Adrenal gland (tissue), 12 donors: ENCODE measurements around the gene MCTP1. TPM values are rescaled to one million over a fixed set of nuclear protein-coding genes. Genes with fewer than 3 reads are reported as not detected.

Experiments used
- DNase-seq, 7 donors: peaks; one replicate each; pipeline ENCODE4 v3.0.0-alpha.2; 2019 to 2020
- H3K27ac ChIP-seq, 5 donors: fragments of 200-600 bp; sonication (generic) in 4 of 5; 1 replicate in 3 of 5; 2 replicates in 2 of 5; pipeline versions ENCODE4 v1.5.1 to v1.8.0; 2016 to 2020; ENCODE audit warnings: mild to moderate bottlenecking in 1 of 5
- H3K27me3 ChIP-seq: fragments of 200-600 bp; 2 replicates; pipeline ENCODE4 v1.8.0; 2021
- H3K36me3 ChIP-seq, 2 donors: fragments of 200-600 bp; replicated peaks in 1 of 2; 1 replicate in 1 of 2; 2 replicates in 1 of 2; pipeline versions ENCODE4 v1.5.1 to v1.8.0; 2018 to 2022
- H3K4me1 ChIP-seq, 2 donors: fragments of 200-600 bp; replicated peaks in 1 of 2; 1 replicate in 1 of 2; 2 replicates in 1 of 2; pipeline versions ENCODE4 v1.5.1 to v1.8.0; 2018 to 2021
- H3K4me3 ChIP-seq, 4 donors: fragments of 200-600 bp; sonication (generic) in 3 of 4; one replicate each; pipeline ENCODE4 v1.5.1; 2016 to 2018
- H3K9me3 ChIP-seq, 3 donors: fragments of 200-600 bp; sonication (generic) in 1 of 3; replicated peaks in 1 of 3; 1 replicate in 2 of 3; 2 replicates in 1 of 3; pipeline versions ENCODE4 v1.5.1 to v1.8.0; 2016 to 2021
- CTCF ChIP-seq, 6 experiments: fragments of 450-650 bp in 4 of 6; fragments of 200-600 bp in 2 of 6; sonication (generic) in 1 of 6; IDR thresholded peaks; 1 replicate in 5 of 6; 2 replicates in 1 of 6; pipeline versions ENCODE4 v1.5.1 to v1.8.0; 2016 to 2021; ENCODE audit warnings: antibody characterized with exemption in 6 of 6, mild to moderate bottlenecking in 2 of 6, moderate library complexity in 1 of 6
- POLR2A ChIP-seq, 2 donors: fragments of 450-650 bp; IDR thresholded peaks; one replicate each; pipeline ENCODE4 v1.6.1; 2017; ENCODE audit warnings: antibody characterized with exemption in 2 of 2, mild to moderate bottlenecking in 2 of 2, moderate library complexity in 1 of 2
- WGBS, 4 donors: extraction: QIAGEN DNeasy Blood & Tissue Kit in 2 of 4; methylation state at CpG; one replicate each; pipeline versions ENCODE4 v1.1.5 to v1.1.7; 2013 to 2017; 5-methylcytosine and 5-hydroxymethylcytosine counted together
- intact Hi-C, 2 donors: fragments of 100-400 bp; cut with DNase I; formaldehyde crosslinking; loops; one replicate each; pipeline versions ENCODE4 v1.14.1 to v1.15.0; 2022 to 2023
- polyA plus RNA-seq, 3 donors: library from polyadenylated mRNA; stranded (reverse); fragments of 200-250 nt in 2 of 3; fragments of 350-450 nt in 1 of 3; fragmentation: Illumina TruSeq in 1 of 3; extraction: RNeasy Lipid Tissue Mini Kit (QIAGEN cat#74804) in 1 of 3; gene quantifications; one replicate each; pipeline ENCODE4 v1.2.3, GENCODE V29; 2013 to 2014
- total RNA-seq, 9 donors: library from RNA; depleted of rRNA in 4 of 9; stranded (reverse); fragments of >200 nt in 4 of 9; fragments of 120-200 nt in 1 of 9; fragmentation: NEBNext Ultra II Directional in 1 of 9; extraction: Animal tissue kit (Norgen Biotek cat#: 25700) in 1 of 9; gene quantifications; one replicate each; pipeline versions ENCODE4 v1.1.0 to v1.2.4, GENCODE V29; 2013 to 2023
- donor health status: healthy with polysubstance abuse.
- donor health status: Bipolar disorder and iron deficiency.
- donor health status: DM: yes; HTN: yes; CAD: no.
- donor health status: DM: no; HTN: no; CAD: no.
- donor health status: DM: no; HTN: no; CAD: no.
- donor health status: DM: yes; HTN: yes; CAD: no.

The MCTP1 gene
- total and polyA plus RNA-seq, 12 donors: 1.2 to 20.1 (median 5.1) TPM

GRCh38 chr5:94751460-94751859 lies 533.4 kb downstream of the MCTP1 start:
- intact Hi-C loops: no loop called here
- WGBS, 4 donors: 49 to 55% (median 51%) methylated on average over 9 of the region's 9 CpGs

GRCh38 chr5:94750681-94751080 lies 534.2 kb downstream of the MCTP1 start:
- H3K9me3 ChIP-seq: no peaks in the 10 kb centered on the region
- no peaks in the 10 kb centered on the region for H3K27me3 ChIP-seq
- 78 to 90% (median 85%) methylated on average over 4 of the region's 4 CpGs for WGBS, 4 donors
- H3K4me3 ChIP-seq: no peak overlapping the region
- no peak for DNase-seq
- TF ChIP-seq POLR2A (IDR thresholded peaks at IDR 0.05) (no peak), CTCF (IDR thresholded peaks at IDR 0.05) (no peak)
- no peaks in the 10 kb centered on the region for H3K4me1 ChIP-seq
- intact Hi-C loops: no loop called here
- no peak overlapping the region for H3K27ac ChIP-seq
- H3K36me3 ChIP-seq: no peaks in the 10 kb centered on the region

More at GRCh38 chr5:94751460-94751859, 533.4 kb downstream of the MCTP1 start:
- Histone ChIP-seq H3K36me3 (no peaks in the 10 kb centered on the region), H3K9me3 (no peaks in the 10 kb centered on the region), H3K4me3 (no peak overlapping the region), H3K27ac (no peak overlapping the region), H3K4me1 (no peaks in the 10 kb centered on the region), H3K27me3 (no peaks in the 10 kb centered on the region)
- no peak for DNase-seq
- TF ChIP-seq CTCF (IDR thresholded peaks at IDR 0.05): no peak
- no peak for TF ChIP-seq POLR2A (IDR thresholded peaks at IDR 0.05)

- Histone ChIP-seq H3K27me3 (peaks cover 3% of the 10 kb centered on the region), H3K9me3 (no peaks in the 10 kb centered on the region), H3K27ac (no peak overlapping the region), H3K36me3 (no peaks in the 10 kb centered on the region), H3K4me3 (no peak overlapping the region), H3K4me1 (no peaks in the 10 kb centered on the region)
- intact Hi-C loops: no loop called here
- 61 to 77% (median 72%) methylated on average over 2 of the region's 2 CpGs for WGBS, 4 donors
- TF ChIP-seq CTCF (IDR thresholded peaks at IDR 0.05): no peak
- TF ChIP-seq POLR2A (IDR thresholded peaks at IDR 0.05): no peak
- DNase-seq: no peak
Measured at GRCh38 chr5:94749042-94749441, 535.9 kb downstream of the MCTP1 start.

- 71 to 87% (median 79%) methylated on average over 3 of the region's 3 CpGs for WGBS, 4 donors
- Histone ChIP-seq H3K4me1 (no peaks in the 10 kb centered on the region), H3K27ac (no peak overlapping the region), H3K4me3 (no peak overlapping the region), H3K27me3 (peaks cover 4% of the 10 kb centered on the region), H3K9me3 (no peaks in the 10 kb centered on the region), H3K36me3 (no peaks in the 10 kb centered on the region)
- intact Hi-C loops: no loop called here
- no peak for DNase-seq
- no peak for TF ChIP-seq POLR2A (IDR thresholded peaks at IDR 0.05)
- TF ChIP-seq CTCF (IDR thresholded peaks at IDR 0.05): no peak
Measured at GRCh38 chr5:94748212-94748611, 536.7 kb downstream of the MCTP1 start.
